GM12801 (cell line): ENCODE results near the gene TBC1D2B.

ENCODE experiments used
- TF ChIP-seq, protein P1 (sequence below): IDR thresholded peaks from one replicate; pipeline ENCODE4 v1.5.1; 2011; ENCODE audit warnings: control low read depth; ENCODE audit not compliant: insufficient read length; ENCODE audit errors: extremely low read depth

The TBC1D2B gene

DNA sequence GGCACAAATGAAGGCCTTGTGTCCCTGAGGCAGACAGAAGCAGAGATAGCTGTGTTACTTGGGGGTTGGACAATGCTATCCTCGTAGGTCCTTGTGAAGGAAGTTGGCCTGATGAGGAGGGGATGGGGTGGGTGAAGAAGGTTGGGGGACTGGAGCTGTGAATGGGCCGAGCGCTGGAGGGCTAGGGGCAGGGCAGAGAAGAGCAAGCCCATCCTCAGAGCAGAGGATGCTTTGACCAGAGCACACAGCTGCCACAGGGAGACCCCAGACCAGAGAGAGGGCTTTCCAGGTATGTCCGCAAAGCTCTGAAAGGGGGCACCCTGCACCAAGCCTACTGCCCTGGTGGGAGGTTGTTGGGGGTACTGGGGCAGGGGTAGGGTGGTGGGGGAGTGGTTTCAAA is 5.7 kb upstream of the TBC1D2B start:
- TF ChIP-seq, protein P1, sequence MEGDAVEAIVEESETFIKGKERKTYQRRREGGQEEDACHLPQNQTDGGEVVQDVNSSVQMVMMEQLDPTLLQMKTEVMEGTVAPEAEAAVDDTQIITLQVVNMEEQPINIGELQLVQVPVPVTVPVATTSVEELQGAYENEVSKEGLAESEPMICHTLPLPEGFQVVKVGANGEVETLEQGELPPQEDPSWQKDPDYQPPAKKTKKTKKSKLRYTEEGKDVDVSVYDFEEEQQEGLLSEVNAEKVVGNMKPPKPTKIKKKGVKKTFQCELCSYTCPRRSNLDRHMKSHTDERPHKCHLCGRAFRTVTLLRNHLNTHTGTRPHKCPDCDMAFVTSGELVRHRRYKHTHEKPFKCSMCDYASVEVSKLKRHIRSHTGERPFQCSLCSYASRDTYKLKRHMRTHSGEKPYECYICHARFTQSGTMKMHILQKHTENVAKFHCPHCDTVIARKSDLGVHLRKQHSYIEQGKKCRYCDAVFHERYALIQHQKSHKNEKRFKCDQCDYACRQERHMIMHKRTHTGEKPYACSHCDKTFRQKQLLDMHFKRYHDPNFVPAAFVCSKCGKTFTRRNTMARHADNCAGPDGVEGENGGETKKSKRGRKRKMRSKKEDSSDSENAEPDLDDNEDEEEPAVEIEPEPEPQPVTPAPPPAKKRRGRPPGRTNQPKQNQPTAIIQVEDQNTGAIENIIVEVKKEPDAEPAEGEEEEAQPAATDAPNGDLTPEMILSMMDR: no peak

DNA sequence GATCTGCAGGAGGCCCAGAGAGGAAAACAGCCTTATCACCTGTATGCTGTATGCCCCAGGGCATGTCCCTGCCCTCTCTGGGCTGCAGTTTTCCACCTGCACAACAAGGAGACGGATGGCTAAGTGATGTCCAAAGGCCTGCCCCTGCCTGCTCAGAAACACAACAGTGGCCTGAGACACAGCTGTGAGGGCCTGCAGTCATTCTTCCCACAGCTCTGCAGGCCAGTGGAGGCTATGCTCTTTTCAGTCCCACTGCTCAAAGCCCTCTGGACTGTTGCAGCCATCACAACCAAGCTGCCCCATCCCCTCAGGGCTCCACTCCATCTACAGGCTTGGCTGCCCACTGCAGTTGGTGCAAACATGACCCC is 5.2 kb upstream of the TBC1D2B start:
- TF ChIP-seq, protein P1: no peak

DNA sequence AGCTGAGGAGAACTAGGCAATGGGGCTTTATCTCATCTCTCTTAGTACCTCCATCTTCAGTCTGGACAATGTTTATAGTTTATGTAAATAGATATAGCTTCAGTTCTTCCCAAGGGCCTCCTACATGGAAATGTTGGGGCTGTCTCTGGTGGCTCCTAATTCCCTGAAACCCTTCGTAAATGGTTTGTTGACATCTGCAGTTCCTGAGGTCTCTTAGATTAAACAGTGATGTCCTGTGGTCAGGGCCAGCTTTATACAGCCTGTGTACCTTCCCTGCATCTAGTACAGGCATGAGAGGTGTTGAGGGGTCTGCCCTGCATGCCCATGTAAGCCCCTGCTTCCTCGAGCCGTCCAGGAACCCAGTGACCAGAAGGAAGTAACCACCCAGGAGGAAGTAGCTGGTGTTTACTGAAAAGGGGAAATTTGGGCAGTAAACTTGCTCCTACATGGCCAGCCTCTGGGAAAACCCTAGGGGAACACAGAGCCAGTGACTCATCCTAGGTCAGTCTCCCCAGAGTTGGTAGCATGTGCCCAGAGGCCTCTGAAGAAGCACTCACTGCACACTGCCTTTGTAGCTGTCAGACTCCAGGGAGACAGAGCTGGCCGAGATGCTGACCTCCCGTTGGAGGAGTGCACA is 4.7 kb upstream of the TBC1D2B start:
- TF ChIP-seq, protein P1: no peak

DNA sequence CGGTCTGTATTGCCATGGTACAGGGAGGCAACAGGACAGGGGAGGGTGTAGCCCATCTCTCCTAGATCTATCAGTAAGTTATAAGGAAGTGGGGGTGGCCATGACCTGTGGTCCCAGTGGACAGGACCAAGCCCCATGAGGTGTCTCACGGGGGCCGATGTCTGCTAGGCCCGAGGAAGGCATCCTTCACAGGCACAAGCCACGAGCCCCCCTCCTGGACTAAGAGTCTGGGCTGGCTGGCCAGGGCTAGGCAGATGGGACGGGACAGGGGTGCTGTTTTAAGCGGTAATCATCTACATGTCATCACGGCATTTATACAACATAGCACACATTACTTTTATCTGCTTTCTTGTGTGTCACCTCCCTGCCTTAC is 2.6 kb upstream of the TBC1D2B start:
- TF ChIP-seq, protein P1: no peak

DNA sequence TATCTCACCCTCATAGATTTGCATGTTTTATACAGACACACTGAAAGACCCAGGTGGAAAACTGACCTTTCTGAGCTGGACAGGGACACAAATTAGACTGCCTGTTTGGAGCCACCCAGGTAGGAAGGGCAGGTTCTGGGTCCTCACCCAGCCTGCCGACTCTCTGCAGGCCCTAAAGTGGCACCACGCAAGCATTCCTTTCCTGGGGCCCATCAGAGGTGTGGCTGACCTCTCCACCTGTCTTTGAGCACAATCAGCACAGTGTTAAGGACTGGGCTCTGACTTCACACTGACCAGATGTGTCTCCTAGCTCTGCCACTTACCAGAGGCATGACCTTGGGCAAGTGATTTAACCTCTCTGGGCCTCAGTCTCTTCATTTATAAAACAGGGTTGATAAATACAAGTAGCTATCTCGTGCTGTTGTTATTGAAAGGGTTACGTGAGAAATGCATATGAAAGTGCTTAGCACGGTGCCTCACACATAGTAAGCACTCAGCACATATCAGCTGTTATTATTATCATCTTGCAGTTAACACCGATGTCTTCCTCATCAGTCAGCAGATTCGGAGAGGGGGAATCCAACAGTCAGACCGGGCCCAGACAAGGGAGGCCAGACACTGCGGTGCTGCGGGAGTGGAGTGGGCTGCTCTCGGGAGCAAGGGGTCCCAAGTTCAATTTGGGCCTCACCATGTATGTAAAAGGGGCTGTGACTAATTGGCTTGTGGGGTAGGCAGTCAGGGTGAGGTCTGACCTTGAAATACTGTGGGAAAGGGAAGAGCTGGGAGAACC is 2.0 kb upstream of the TBC1D2B start:
- TF ChIP-seq, protein P1: no peak

DNA sequence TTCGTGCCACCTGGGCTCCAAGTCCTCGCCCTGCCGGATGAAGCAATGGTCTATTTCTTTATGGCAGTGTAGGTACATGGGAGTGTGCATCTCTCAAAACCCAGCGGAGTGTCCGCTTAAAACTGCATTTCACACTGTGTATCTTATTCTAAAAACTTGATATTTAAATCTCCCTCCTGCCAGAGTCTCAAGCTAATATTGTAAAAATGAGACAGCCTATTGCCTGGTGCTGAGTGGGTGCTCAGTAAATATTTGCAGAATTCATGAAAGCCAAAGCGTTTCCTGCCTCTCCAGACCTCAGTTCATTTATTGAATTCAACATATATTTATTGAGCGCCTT is 330 bp upstream of the TBC1D2B start:
- TF ChIP-seq, protein P1: no peak

DNA sequence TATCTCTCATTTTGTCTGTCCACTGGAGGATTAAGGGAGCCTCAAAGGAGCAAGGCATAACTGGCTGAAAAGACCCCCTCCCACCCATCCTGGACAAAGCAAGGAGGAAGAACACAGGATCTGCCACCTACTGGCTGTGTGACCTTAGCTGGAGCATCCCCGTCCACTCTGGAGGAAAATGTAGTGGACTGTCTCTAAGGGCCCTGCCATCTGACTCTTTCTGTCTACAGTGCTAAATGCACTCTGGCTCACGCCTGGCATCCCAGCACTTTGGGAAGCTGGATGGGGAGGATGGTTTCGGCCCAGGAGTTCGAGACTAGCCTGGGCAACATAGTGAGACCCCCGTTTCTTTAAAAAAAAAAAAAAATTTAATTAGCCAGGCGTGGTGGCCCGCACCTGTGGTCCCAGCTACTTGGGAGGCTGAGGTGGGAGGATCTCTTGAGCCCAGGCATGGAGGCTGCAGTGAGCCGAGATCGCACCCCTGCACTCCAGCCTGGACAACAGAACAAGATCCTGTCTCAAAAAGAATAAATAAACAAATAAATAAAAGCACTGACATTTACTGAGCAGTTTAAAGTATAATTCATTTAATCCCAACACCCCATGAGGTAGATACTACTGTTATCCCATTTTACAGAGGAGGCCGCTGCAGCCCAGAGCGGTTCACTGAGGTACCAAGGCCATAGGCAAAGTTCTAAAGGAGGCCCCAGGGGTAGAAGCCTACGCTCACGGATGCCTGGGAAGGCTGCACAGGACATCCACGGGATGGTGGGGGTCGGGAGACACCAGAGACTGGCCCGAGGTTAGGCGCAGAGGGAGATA is 1.1 kb downstream of the TBC1D2B start:
- TF ChIP-seq, protein P1: no peak
